Osteoblast (primary cell): Measurements from ENCODE around the gene KCNK4. TPM values are rescaled to one million over a fixed set of nuclear protein-coding genes. Genes with fewer than 3 reads are reported as not detected.

Experiments
- DNase-seq: peaks from one replicate; pipeline ENCODE4 v3.0.0; 2011; ENCODE audit warnings: low spot score, mixed read lengths; ENCODE audit not compliant: insufficient read length; ENCODE audit errors: missing footprints
- H2AFZ ChIP-seq: 2 replicates; pipeline ENCODE4 v1.6.0; 2011; ENCODE audit warnings: mild to moderate bottlenecking, low read length
- H3K27ac ChIP-seq: 2 replicates; pipeline ENCODE4 v1.5.1; 2011; ENCODE audit warnings: mild to moderate bottlenecking, low read depth, low read length, moderate library complexity
- H3K27me3 ChIP-seq: 2 replicates; pipeline ENCODE4 v1.6.0; 2012; ENCODE audit warnings: mild to moderate bottlenecking, control low read depth, inconsistent platforms, low read length, moderate library complexity; ENCODE audit not compliant: insufficient read depth
- H3K36me3 ChIP-seq: 2 replicates; pipeline ENCODE4 v1.5.1; 2011; ENCODE audit warnings: mild to moderate bottlenecking, low read length, control low read depth, moderate library complexity; ENCODE audit not compliant: insufficient read depth
- H3K4me1 ChIP-seq: 2 replicates; pipeline ENCODE4 v1.5.1; 2011; ENCODE audit warnings: mild to moderate bottlenecking, low read length, control low read depth, moderate library complexity; ENCODE audit not compliant: insufficient read depth
- H3K4me2 ChIP-seq: 2 replicates; pipeline ENCODE4 v1.6.0; 2011; ENCODE audit warnings: mild to moderate bottlenecking, low read length; ENCODE audit not compliant: insufficient read depth
- H3K4me3 ChIP-seq: fragments of 200-600 bp; sonication (generic); 3 replicates; pipeline ENCODE4 v1.5.1; 2012; ENCODE audit warnings: mild to moderate bottlenecking, low read length, inconsistent platforms; ENCODE audit not compliant: insufficient read depth
- H3K79me2 ChIP-seq: 2 replicates; pipeline ENCODE4 v1.6.0; 2012; ENCODE audit warnings: mild to moderate bottlenecking, low read length, control low read depth, inconsistent platforms; ENCODE audit not compliant: insufficient read depth
- H3K9me3 ChIP-seq: 2 replicates; pipeline ENCODE4 v1.5.1; 2011; ENCODE audit warnings: low read depth, low read length, control low read depth
- H4K20me1 ChIP-seq: 2 replicates; pipeline ENCODE4 v1.6.0; 2012; ENCODE audit warnings: mild to moderate bottlenecking, low read length, control low read depth; ENCODE audit not compliant: insufficient read depth
- total RNA-seq: library from RNA; depleted of rRNA; stranded (reverse); fragments of >200 nt; gene quantifications from 2 replicates; pipeline ENCODE4 v1.2.3, GENCODE V29; 2012
- TF ChIP-seq, protein P1 (sequence below): IDR thresholded peaks from 2 replicates; pipeline ENCODE4 v1.5.1; 2011; ENCODE audit warnings: mild to moderate bottlenecking, low read depth, low read length, moderate library complexity; ENCODE audit errors: extremely low read depth

The KCNK4 gene
- total RNA-seq, 1 donor, result 0.36 TPM

DNA sequence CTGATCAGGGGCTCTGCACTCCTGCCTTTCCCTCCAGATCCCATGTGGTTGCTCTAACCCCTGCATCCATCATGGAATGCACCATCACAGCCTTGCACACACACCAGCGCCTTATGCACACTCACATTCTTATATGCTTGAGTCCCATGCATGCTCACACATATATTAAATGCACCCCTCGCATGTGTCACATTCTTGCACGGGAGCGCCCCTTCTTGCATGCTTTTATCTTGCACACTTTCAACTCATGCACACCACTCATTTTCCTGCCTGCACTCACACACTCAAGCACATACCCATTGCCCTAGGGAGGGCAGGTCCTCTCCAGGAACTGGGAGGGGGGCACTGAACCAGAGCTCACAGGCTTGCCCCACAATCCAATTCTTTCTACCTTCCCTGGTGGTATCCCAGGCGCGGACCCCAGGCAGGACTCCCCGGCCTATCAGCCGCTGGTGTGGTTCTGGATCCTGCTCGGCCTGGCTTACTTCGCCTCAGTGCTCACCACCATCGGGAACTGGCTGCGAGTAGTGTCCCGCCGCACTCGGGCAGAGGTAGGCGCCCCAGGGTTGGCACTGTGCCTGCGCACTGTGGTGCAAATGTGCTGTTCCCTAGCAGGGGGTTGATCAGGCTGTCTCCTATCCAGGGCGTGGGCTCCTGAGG is 6.7 kb downstream of the KCNK4 start:
- Histone ChIP-seq H3K9me3 (no peaks in the 10 kb centered on the region), H2AFZ (no peak overlapping the region), H3K4me3 (no peak overlapping the region), H4K20me1 (no peaks in the 10 kb centered on the region), H3K27me3 (peaks cover 80% of the 10 kb centered on the region), H3K4me1 (peaks cover 6% of the 10 kb centered on the region), H3K79me2 (no peaks in the 10 kb centered on the region), H3K36me3 (no peaks in the 10 kb centered on the region), H3K4me2 (no peak overlapping the region), H3K27ac (no peak overlapping the region)
- TF ChIP-seq, protein P1, sequence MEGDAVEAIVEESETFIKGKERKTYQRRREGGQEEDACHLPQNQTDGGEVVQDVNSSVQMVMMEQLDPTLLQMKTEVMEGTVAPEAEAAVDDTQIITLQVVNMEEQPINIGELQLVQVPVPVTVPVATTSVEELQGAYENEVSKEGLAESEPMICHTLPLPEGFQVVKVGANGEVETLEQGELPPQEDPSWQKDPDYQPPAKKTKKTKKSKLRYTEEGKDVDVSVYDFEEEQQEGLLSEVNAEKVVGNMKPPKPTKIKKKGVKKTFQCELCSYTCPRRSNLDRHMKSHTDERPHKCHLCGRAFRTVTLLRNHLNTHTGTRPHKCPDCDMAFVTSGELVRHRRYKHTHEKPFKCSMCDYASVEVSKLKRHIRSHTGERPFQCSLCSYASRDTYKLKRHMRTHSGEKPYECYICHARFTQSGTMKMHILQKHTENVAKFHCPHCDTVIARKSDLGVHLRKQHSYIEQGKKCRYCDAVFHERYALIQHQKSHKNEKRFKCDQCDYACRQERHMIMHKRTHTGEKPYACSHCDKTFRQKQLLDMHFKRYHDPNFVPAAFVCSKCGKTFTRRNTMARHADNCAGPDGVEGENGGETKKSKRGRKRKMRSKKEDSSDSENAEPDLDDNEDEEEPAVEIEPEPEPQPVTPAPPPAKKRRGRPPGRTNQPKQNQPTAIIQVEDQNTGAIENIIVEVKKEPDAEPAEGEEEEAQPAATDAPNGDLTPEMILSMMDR, result no peak
- DNase-seq, result peak; percentile 82

GRCh38 chr11:64298966-64299846 is 8.1 kb downstream of the KCNK4 start:
- TF ChIP-seq, protein P1, result no peak
- Histone ChIP-seq H3K27ac (no peak overlapping the region), H3K4me3 (peak overlapping the region; percentile 64), H3K79me2 (no peaks in the 10 kb centered on the region), H3K4me2 (peak overlapping the region; percentile 74), H3K4me1 (peaks cover 10% of the 10 kb centered on the region), H3K27me3 (peaks cover 67% of the 10 kb centered on the region), H2AFZ (peak overlapping the region; percentile 76), H3K36me3 (no peaks in the 10 kb centered on the region), H3K9me3 (no peaks in the 10 kb centered on the region), H4K20me1 (no peaks in the 10 kb centered on the region)
- peak; percentile 94 for DNase-seq

DNA sequence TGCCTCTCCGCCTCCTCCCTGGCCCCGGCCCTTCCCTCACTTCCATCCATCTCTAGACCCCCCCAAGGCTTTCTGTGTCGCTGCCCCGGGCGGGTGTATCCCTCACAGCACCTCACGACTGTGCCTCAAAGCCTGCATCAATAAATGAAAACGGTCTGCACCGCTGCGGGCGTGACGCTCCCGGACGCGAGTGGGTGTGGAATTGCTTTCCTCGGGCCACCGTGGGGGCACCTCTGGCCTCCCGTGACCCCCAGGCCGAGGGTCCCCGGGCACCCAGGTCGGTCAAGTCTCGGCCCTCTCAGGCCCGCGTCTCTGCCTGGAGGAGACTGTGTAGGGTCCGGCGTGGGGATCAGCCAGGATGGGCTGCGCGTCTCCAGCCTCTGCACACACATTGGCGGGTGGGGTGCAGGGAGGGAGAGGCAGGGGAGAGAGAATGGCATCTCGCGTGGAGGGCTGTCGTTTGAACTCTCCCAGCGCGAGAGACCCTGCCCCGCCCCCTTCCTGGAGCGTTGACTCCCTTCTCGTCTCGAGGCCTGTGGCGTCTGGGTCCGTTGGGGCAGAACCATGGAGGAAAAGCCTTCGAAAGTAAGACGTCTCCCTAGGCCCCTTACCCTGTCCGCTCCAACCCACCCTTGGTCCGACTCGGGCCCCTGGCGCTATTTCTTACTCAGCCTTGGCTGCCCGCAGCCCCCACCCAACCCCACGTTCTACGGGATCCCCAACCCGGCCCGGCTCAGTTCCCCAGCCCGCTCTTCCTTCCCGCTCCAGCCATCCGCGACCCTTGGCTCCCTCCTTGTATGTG is 8.9 kb downstream of the KCNK4 start, which contains the start of gene CATSPERZ:
CATSPERZ (plus strand) TSS at position 512 of the 802 bp plus-strand sequence; CDS start at position 565, 53 bp downstream.
- peaks cover 59% of the 10 kb centered on the region for H3K27me3 ChIP-seq
- H4K20me1 ChIP-seq, result no peaks in the 10 kb centered on the region
- peak within 1 kb of the TSS; percentile 76 for H2AFZ ChIP-seq
- H3K79me2 ChIP-seq, result no peaks in the 10 kb centered on the region
- TF ChIP-seq, protein P1, result no peak
- H3K4me2 ChIP-seq, result peak within 1 kb of the TSS; percentile 74
- H3K4me1 ChIP-seq, result peaks cover 15% of the 10 kb centered on the region
- H3K9me3 ChIP-seq, result no peaks in the 10 kb centered on the region
- no peaks in the 10 kb centered on the region for H3K36me3 ChIP-seq
- DNase-seq, result peak; percentile 72
- peak within 1 kb of the TSS; percentile 64 for H3K4me3 ChIP-seq
- H3K27ac ChIP-seq, result no peak within 1 kb of the TSS
